Transverse colon (tissue), 4 donors: ENCODE data around the gene NR5A2. TPM values are rescaled to one million over a fixed set of nuclear protein-coding genes. Genes with fewer than 3 reads are reported as not detected.

Experiments used
- DNase-seq: peaks from one replicate; pipeline ENCODE4 v3.0.0-alpha.2; 2019
- H3K27ac ChIP-seq, 4 donors: fragments of 200-600 bp; sonication (generic); 2 replicates each; pipeline ENCODE4 v1.5.1; 2016 to 2018; ENCODE audit warnings: inconsistent platforms in 4 of 4
- H3K27me3 ChIP-seq: fragments of 200-600 bp; sonication (generic); 2 replicates; pipeline ENCODE4 v1.5.1; 2017; ENCODE audit warnings: inconsistent platforms
- H3K36me3 ChIP-seq, 4 donors: fragments of 200-600 bp; sonication (generic); 2 replicates each; pipeline ENCODE4 v1.5.1; 2017 to 2019; ENCODE audit warnings: inconsistent platforms in 4 of 4
- H3K4me1 ChIP-seq, 4 donors: fragments of 200-600 bp; sonication (generic); 2 replicates each; pipeline ENCODE4 v1.5.1; 2017 to 2020; ENCODE audit warnings: inconsistent platforms in 4 of 4
- H3K4me3 ChIP-seq, 4 donors: fragments of 200-600 bp; sonication (generic); 1 replicate in 1 of 4; 2 replicates in 3 of 4; pipeline versions ENCODE4 v1.5.1 to v1.6.1; 2017 to 2019; ENCODE audit warnings: inconsistent platforms in 4 of 4
- H3K9me3 ChIP-seq, 2 donors: fragments of 200-600 bp; sonication (generic); 2 replicates each; pipeline ENCODE4 v1.5.1; 2017 to 2019; ENCODE audit warnings: inconsistent platforms in 2 of 2
- EP300 ChIP-seq: sonication (generic); formaldehyde crosslinking; IDR thresholded peaks from one replicate; pipeline ENCODE4 v1.6.1; 2017; ENCODE audit warnings: antibody characterized with exemption, low read depth
- POLR2A ChIP-seq: fragments of 450-650 bp; IDR thresholded peaks from one replicate; pipeline ENCODE4 v1.6.1; 2016; ENCODE audit warnings: antibody characterized with exemption, mild to moderate bottlenecking, moderate library complexity
- POLR2AphosphoS5 ChIP-seq, 3 donors: sonication (generic); formaldehyde crosslinking; IDR thresholded peaks; one replicate each; pipeline ENCODE4 v1.6.1; 2016; ENCODE audit warnings: antibody characterized with exemption in 3 of 3
- WGBS, 2 donors: methylation state at CpG; one replicate each; pipeline ENCODE4 v1.1.5; 2018; ENCODE audit warnings: low coverage in 1 of 2; 5-methylcytosine and 5-hydroxymethylcytosine counted together
- in situ Hi-C, 4 donors: fragments of 200-750 bp; cut with MboI; loops; one replicate each; pipeline versions ENCODE4 v1.15.0 to v1.15.1; 2017; ENCODE audit warnings: low sequenced_read_pairs in 3 of 4, low pct_ligation_motif_present in 1 of 4, low pct_unique_long_range_greater_than_20kb in 1 of 4
- intact Hi-C: fragments of 100-400 bp; cut with DNase I; formaldehyde crosslinking; loops from one replicate; pipeline ENCODE4 v1.15.1; 2023; ENCODE audit warnings: low total_unique reads
- total RNA-seq, 4 donors: library from RNA; depleted of rRNA; stranded (reverse); fragments of >200 nt; gene quantifications; one replicate each; pipeline ENCODE4 v1.1.0, GENCODE V29; 2016
- TF ChIP-seq, protein P1 (sequence below), 5 experiments: fragments of 200-600 bp in 3 of 5; fragments of 450-650 bp in 2 of 5; sonication (generic) in 3 of 5; IDR thresholded peaks; 1 replicate in 2 of 5; 2 replicates in 3 of 5; pipeline ENCODE4 v1.5.1; 2016 to 2017; ENCODE audit warnings: antibody characterized with exemption in 5 of 5, inconsistent platforms in 3 of 5, mild to moderate bottlenecking in 2 of 5, moderate library complexity in 1 of 5

NR5A2 gene
- total RNA-seq, 4 donors from 2014 or later: 75.4 to 92.6 (median 85.4) TPM

DNA sequence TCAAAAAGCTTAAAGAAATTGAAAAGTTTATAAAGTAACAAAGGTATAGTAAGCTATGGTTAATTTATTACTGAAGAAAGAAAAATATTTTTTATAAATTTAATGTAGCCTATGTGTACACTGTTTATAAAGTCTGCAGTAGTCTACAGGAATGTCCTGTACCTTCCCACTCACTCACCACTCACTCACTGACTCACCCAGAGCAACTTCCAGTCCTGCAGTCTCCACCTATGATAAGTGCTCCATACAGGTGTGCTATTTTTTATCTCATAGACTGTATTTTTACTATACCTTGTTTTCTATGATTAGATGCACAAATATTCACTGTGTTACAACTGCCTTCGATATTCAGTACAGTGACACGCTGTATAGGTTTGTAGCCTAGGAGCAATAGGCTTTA, 106.6 kb downstream of the NR5A2 start:
- TF ChIP-seq POLR2AphosphoS5 (IDR thresholded peaks at IDR 0.05) (no peak), EP300 (no peak)
- TF ChIP-seq, protein P1, sequence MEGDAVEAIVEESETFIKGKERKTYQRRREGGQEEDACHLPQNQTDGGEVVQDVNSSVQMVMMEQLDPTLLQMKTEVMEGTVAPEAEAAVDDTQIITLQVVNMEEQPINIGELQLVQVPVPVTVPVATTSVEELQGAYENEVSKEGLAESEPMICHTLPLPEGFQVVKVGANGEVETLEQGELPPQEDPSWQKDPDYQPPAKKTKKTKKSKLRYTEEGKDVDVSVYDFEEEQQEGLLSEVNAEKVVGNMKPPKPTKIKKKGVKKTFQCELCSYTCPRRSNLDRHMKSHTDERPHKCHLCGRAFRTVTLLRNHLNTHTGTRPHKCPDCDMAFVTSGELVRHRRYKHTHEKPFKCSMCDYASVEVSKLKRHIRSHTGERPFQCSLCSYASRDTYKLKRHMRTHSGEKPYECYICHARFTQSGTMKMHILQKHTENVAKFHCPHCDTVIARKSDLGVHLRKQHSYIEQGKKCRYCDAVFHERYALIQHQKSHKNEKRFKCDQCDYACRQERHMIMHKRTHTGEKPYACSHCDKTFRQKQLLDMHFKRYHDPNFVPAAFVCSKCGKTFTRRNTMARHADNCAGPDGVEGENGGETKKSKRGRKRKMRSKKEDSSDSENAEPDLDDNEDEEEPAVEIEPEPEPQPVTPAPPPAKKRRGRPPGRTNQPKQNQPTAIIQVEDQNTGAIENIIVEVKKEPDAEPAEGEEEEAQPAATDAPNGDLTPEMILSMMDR (IDR thresholded peaks at IDR 0.05): no peak
- Histone ChIP-seq H3K36me3 (no peaks in the 10 kb centered on the region), H3K27me3 (no peaks in the 10 kb centered on the region), H3K27ac (no peak overlapping the region), H3K4me3 (no peak overlapping the region), H3K4me1 (peaks cover 0 to 9% (median 3%) of the 10 kb centered on the region in 4 donors), H3K9me3 (no peaks in the 10 kb centered on the region)
- 81 to 95% methylated on average over 2 of the region's 2 CpGs for WGBS, 2 donors
- DNase-seq: no peak
- intact Hi-C loops: no loop called here
- in situ Hi-C loops: loop anchor here in 2 of 4 donors (25.0 kb wide), 2 partner anchors 353 to 447 kb away; no protein-coding TSS in a partner anchor

DNA sequence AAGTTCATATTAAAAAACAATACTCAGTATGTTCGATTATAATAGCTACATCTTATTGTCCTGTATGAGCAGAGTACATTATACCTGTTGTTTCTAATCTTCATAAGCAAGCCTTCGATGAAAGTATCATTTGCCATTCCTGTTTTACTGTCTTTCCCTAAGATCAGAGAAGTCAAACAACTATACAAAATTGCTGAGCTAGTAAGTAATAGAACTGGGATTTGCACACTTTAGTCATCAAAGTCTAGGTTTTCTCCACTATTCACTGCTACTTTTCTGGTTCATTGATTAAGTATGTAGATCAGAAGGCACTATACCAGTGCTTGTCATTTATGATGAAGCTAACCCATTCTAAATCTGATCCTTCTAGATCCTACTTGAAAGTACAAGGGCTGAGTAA, 108.9 kb downstream of the NR5A2 start:
- intact Hi-C loops: no loop called here
- H3K4me1 ChIP-seq: no peaks in the 10 kb centered on the region

DNA sequence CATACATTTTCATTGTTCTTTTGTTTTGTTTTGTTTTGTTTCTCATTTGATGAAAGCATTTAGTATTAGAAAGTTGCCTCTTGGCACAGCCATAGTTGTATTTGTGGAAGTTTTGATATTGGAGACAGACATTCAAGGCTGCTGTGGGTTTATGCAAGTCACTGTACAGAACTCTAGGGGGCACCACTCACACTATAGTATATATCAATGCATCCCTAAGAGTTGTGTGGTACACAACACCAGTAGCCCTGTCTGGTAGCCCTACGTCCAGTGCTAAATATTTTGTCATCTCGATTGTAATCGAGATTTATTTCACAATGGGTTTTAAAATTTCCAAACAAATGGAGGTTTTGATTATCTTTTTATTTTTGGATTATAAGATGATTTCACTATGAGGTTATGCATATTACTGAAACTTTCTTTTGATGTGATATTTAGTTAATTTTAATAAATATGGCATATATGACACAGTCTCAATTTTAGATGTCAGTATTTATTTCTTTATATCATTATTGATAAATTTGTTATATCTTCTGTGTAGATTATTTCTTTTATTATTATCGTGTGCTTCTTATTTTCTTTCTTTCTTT, 112.2 kb downstream of the NR5A2 start:
- in situ Hi-C loops: loop anchor here in 2 of 4 donors (25.0 kb wide), 2 partner anchors 348 to 452 kb away; no protein-coding TSS in a partner anchor
- intact Hi-C loops: no loop called here
- 64 to 67% methylated on average over 4 of the region's 4 CpGs for WGBS, 2 donors

More for the DNA sequence above, 108.9 kb downstream of the NR5A2 start:
- no peaks in the 10 kb centered on the region for H3K9me3 ChIP-seq
- no peak overlapping the region for H3K27ac ChIP-seq
- no peak for DNase-seq
- H3K36me3 ChIP-seq: no peaks in the 10 kb centered on the region
- in situ Hi-C loops: loop anchor here in 2 of 4 donors (25.0 kb wide), 2 partner anchors 351 to 449 kb away; no protein-coding TSS in a partner anchor
- H3K4me3 ChIP-seq: no peak overlapping the region
- 76 to 90% methylated on average over 2 of the region's 2 CpGs for WGBS, 2 donors
- TF ChIP-seq POLR2AphosphoS5 (IDR thresholded peaks at IDR 0.05) (no peak), POLR2A (no peak), EP300 (no peak)
- TF ChIP-seq, protein P1 (IDR thresholded peaks at IDR 0.05): no peak
- H3K27me3 ChIP-seq: no peaks in the 10 kb centered on the region

DNA sequence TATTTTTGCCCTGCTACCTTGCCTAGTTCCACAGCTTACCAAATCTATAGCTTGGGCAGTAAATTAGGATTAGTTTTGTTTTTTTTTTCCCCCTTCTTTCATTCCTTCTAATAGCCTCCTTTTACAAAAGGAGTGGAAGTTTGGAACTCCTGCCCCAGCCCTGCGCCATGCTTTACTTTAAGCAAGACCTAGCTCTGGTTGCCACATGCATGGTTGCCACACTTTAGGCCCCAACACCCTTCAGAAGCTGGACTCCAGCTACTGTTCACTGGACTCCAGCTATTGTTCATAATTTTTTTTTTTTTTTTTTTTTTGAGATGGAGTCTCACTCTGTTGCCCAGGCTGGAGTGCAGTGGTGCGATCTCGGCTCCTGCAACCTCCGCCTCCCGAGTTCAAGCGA, 115.8 kb downstream of the NR5A2 start:
- TF ChIP-seq, protein P1 (IDR thresholded peaks at IDR 0.05): no peak
- TF ChIP-seq EP300: no peak
- no peak for TF ChIP-seq POLR2AphosphoS5 (IDR thresholded peaks at IDR 0.05)
- TF ChIP-seq POLR2A: no peak
- DNase-seq: no peak
- in situ Hi-C loops: loop anchor here in 2 of 4 donors (25.0 kb wide), 2 partner anchors 344 to 456 kb away; no protein-coding TSS in a partner anchor

More for the DNA sequence above, 112.2 kb downstream of the NR5A2 start:
- TF ChIP-seq, protein P1 (IDR thresholded peaks at IDR 0.05): peak; percentile 40 to 43 (median 42)
- no peak for TF ChIP-seq EP300
- Histone ChIP-seq H3K36me3 (no peaks in the 10 kb centered on the region), H3K9me3 (no peaks in the 10 kb centered on the region), H3K27me3 (no peaks in the 10 kb centered on the region), H3K27ac (no peak overlapping the region), H3K4me3 (no peak overlapping the region), H3K4me1 (no peaks in the 10 kb centered on the region)
- DNase-seq: no peak

More for the DNA sequence above, 115.8 kb downstream of the NR5A2 start:
- WGBS, 2 donors: 98 to 100% methylated on average over 1 to 6 of the region's 6 CpGs
- H3K27ac ChIP-seq: no peak overlapping the region
- H3K4me3 ChIP-seq: no peak overlapping the region
- intact Hi-C loops: no loop called here
- no peaks in the 10 kb centered on the region for H3K4me1 ChIP-seq
- no peaks in the 10 kb centered on the region for H3K9me3 ChIP-seq
- H3K27me3 ChIP-seq: no peaks in the 10 kb centered on the region
- no peaks in the 10 kb centered on the region for H3K36me3 ChIP-seq
